HEK293 (cell line): ENCODE data around the gene SYT14.
A peak's percentile ranks its signal among the peaks of the same experiment; 100 is the strongest.

ENCODE experiments used
- CTCF ChIA-PET: fragments of 350-600 bp; formaldehyde crosslinking; extraction: SDS; loops from one replicate; lab custom pipeline; 2021; ENCODE audit warnings: antibody characterized with exemption; lab: Yijun Ruan, JAX
- POLR2A ChIA-PET: fragments of 300-600 bp; formaldehyde crosslinking; extraction: SDS; loops from one replicate; lab custom pipeline; 2020; ENCODE audit warnings: antibody characterized with exemption, inconsistent platforms; lab: Yijun Ruan, JAX
- H3K27ac ChIP-seq: fragments of 200-500 bp; sonication (Bioruptor generic); 2 replicates; pipeline ENCODE4 v1.5.1; 2014; ENCODE audit warnings: low read depth, low read length, control low read depth, inconsistent platforms; ENCODE audit errors: extremely low read depth
- H3K36me3 ChIP-seq, 2 experiments: fragments of 200-500 bp in 1 of 2; sonication (Bioruptor generic) in 1 of 2; 1 replicate in 1 of 2; 2 replicates in 1 of 2; pipeline ENCODE4 v1.5.1; 2014 to 2017; ENCODE audit warnings: inconsistent platforms in 2 of 2, low read length in 2 of 2; ENCODE audit not compliant: control insufficient read depth in 2 of 2, insufficient read depth in 1 of 2
- H3K4me1 ChIP-seq: fragments of 200-500 bp; sonication (Bioruptor generic); 2 replicates; pipeline ENCODE4 v1.5.1; 2014; ENCODE audit warnings: mild to moderate bottlenecking, low read length, inconsistent platforms; ENCODE audit not compliant: control insufficient read depth, insufficient read depth
- H3K4me3 ChIP-seq: 2 replicates; pipeline ENCODE4 v1.5.1; 2011; ENCODE audit warnings: low read depth, mild to moderate bottlenecking, control low read depth, low read length, moderate library complexity
- H3K9me3 ChIP-seq: fragments of 200-500 bp; sonication (Bioruptor generic); 2 replicates; pipeline ENCODE4 v1.5.1; 2014; ENCODE audit warnings: low read depth, low read length, inconsistent platforms; ENCODE audit not compliant: control insufficient read depth, insufficient read depth
- GFI1B ChIP-seq: fragments of 450-650 bp; formaldehyde crosslinking; IDR thresholded peaks from 2 replicates; pipeline ENCODE4 v1.5.1; 2016; ENCODE audit warnings: missing biosample characterization, missing genetic modification characterization
- KLF17 ChIP-seq: fragments of 450-650 bp; formaldehyde crosslinking; IDR thresholded peaks from 2 replicates; pipeline ENCODE4 v1.5.1; 2016; ENCODE audit warnings: missing biosample characterization, missing genetic modification characterization
- KLF8 ChIP-seq: fragments of 450-650 bp; formaldehyde crosslinking; IDR thresholded peaks from 2 replicates; pipeline ENCODE4 v1.5.1; 2016; ENCODE audit warnings: missing biosample characterization, missing genetic modification characterization
- OVOL3 ChIP-seq: fragments of 450-650 bp; formaldehyde crosslinking; IDR thresholded peaks from 2 replicates; pipeline ENCODE4 v1.5.1; 2016; ENCODE audit warnings: missing biosample characterization, missing genetic modification characterization
- SP3 ChIP-seq: fragments of 450-650 bp; formaldehyde crosslinking; IDR thresholded peaks from 2 replicates; pipeline ENCODE4 v1.5.1; 2016; ENCODE audit warnings: missing biosample characterization, missing genetic modification characterization
- TRIM28 ChIP-seq: IDR thresholded peaks from 2 replicates; pipeline ENCODE4 v1.6.1; 2011; ENCODE audit warnings: low read length, control low read depth, borderline replicate concordance
- ZBTB10 ChIP-seq: fragments of 450-650 bp; formaldehyde crosslinking; IDR thresholded peaks from 2 replicates; pipeline ENCODE4 v1.5.1; 2016; ENCODE audit warnings: missing biosample characterization, missing genetic modification characterization
- ZNF133 ChIP-seq: fragments of 450-650 bp; formaldehyde crosslinking; IDR thresholded peaks from 2 replicates; pipeline ENCODE4 v1.5.1; 2016; ENCODE audit warnings: missing biosample characterization, missing genetic modification characterization
- ZNF155 ChIP-seq: fragments of 450-650 bp; formaldehyde crosslinking; IDR thresholded peaks from 2 replicates; pipeline ENCODE4 v1.5.1; 2016; ENCODE audit warnings: missing biosample characterization, missing genetic modification characterization
- ZNF16 ChIP-seq: fragments of 450-650 bp; formaldehyde crosslinking; IDR thresholded peaks from 2 replicates; pipeline ENCODE4 v1.5.1; 2016; ENCODE audit warnings: low read depth, missing biosample characterization, missing genetic modification characterization
- ZNF311 ChIP-seq: fragments of 450-650 bp; formaldehyde crosslinking; IDR thresholded peaks from 2 replicates; pipeline ENCODE4 v1.5.1; 2017; ENCODE audit warnings: missing biosample characterization, missing genetic modification characterization, borderline replicate concordance
- ZNF394 ChIP-seq: fragments of 450-650 bp; formaldehyde crosslinking; IDR thresholded peaks from 2 replicates; pipeline ENCODE4 v1.5.1; 2016; ENCODE audit warnings: missing biosample characterization, missing genetic modification characterization, mild to moderate bottlenecking, moderate library complexity, borderline replicate concordance
- ZNF510 ChIP-seq: fragments of 450-650 bp; formaldehyde crosslinking; IDR thresholded peaks from 2 replicates; pipeline ENCODE4 v1.5.1; 2018; ENCODE audit warnings: mild to moderate bottlenecking, missing genetic modification characterization, missing biosample characterization; ENCODE audit not compliant: insufficient replicate concordance
- ZNF544 ChIP-seq: fragments of 450-650 bp; formaldehyde crosslinking; IDR thresholded peaks from 2 replicates; pipeline ENCODE4 v1.5.0; 2017; ENCODE audit warnings: missing biosample characterization, missing genetic modification characterization
- ZNF560 ChIP-seq: fragments of 450-650 bp; formaldehyde crosslinking; IDR thresholded peaks from 2 replicates; pipeline ENCODE4 v1.5.1; 2017; ENCODE audit warnings: missing biosample characterization, missing genetic modification characterization, borderline replicate concordance
- ZNF621 ChIP-seq: fragments of 450-650 bp; formaldehyde crosslinking; IDR thresholded peaks from 2 replicates; pipeline ENCODE4 v1.5.1; 2017; ENCODE audit warnings: missing biosample characterization, missing genetic modification characterization
- TF ChIP-seq, protein P1 (sequence below): fragments of 450-650 bp; formaldehyde crosslinking; IDR thresholded peaks from 2 replicates; pipeline ENCODE4 v1.5.1; 2016; ENCODE audit warnings: missing biosample characterization, missing genetic modification characterization
- TF ChIP-seq, protein P2 (sequence below): fragments of 450-650 bp; formaldehyde crosslinking; IDR thresholded peaks from 2 replicates; pipeline ENCODE4 v1.5.1; 2016; ENCODE audit warnings: missing biosample characterization, missing genetic modification characterization
- TF ChIP-seq, protein P3 (sequence below): fragments of 450-650 bp; formaldehyde crosslinking; IDR thresholded peaks from 2 replicates; pipeline ENCODE4 v1.5.1; 2016; ENCODE audit warnings: missing biosample characterization, missing genetic modification characterization

Gene SYT14

DNA sequence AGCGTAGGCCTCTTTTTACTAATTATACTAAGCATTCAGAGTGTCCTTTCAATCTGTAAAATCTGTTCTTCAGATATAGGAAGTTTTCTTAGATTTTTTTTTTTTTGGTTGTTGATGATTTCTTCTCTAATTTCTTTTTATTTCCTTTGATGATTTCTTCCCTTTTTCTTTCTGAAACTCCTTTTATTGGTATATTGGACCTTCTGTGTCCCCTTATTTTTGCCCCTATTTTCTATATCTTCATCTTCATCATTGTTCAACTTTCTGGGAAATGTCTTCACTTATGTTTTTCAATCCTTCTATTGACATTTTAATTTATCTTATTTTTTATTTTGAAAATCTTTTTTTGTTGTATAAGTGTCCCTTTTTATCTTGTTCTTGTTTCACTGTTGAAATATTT is 17.2 kb upstream of the SYT14 start:
- ChIA-PET CTCF (interaction anchor here (1.3 to 2.9 kb wide), 2 partner anchors 21 to 23 kb away, joined by 3 to 15 read pairs; no protein-coding TSS in a partner anchor), POLR2A (no interaction called here)
- H3K4me3 ChIP-seq, result no peak overlapping the region
- no peak overlapping the region for H3K27ac ChIP-seq
- no peaks in the 10 kb centered on the region for H3K36me3 ChIP-seq
- no peaks in the 10 kb centered on the region for H3K9me3 ChIP-seq
- H3K4me1 ChIP-seq, result peaks cover 4% of the 10 kb centered on the region; the same call in 1 of the 2 replicates
- TF ChIP-seq ZNF544 (tag by site-specific recombination) (no peak), KLF17 (tag by site-specific recombination) (no peak), ZNF16 (tag by site-specific recombination) (no peak), OVOL3 (tag by site-specific recombination) (no peak), ZNF133 (tag by site-specific recombination) (peak; percentile 97), KLF8 (tag by site-specific recombination) (no peak)
- TF ChIP-seq, protein P1, sequence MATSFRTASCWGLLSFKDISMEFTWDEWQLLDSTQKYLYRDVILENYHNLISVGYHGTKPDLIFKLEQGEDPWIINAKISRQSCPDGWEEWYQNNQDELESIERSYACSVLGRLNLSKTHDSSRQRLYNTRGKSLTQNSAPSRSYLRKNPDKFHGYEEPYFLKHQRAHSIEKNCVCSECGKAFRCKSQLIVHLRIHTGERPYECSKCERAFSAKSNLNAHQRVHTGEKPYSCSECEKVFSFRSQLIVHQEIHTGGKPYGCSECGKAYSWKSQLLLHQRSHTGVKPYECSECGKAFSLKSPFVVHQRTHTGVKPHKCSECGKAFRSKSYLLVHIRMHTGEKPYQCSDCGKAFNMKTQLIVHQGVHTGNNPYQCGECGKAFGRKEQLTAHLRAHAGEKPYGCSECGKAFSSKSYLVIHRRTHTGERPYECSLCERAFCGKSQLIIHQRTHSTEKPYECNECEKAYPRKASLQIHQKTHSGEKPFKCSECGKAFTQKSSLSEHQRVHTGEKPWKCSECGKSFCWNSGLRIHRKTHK (tag by site-specific recombination), result no peak
- TF ChIP-seq, protein P2, sequence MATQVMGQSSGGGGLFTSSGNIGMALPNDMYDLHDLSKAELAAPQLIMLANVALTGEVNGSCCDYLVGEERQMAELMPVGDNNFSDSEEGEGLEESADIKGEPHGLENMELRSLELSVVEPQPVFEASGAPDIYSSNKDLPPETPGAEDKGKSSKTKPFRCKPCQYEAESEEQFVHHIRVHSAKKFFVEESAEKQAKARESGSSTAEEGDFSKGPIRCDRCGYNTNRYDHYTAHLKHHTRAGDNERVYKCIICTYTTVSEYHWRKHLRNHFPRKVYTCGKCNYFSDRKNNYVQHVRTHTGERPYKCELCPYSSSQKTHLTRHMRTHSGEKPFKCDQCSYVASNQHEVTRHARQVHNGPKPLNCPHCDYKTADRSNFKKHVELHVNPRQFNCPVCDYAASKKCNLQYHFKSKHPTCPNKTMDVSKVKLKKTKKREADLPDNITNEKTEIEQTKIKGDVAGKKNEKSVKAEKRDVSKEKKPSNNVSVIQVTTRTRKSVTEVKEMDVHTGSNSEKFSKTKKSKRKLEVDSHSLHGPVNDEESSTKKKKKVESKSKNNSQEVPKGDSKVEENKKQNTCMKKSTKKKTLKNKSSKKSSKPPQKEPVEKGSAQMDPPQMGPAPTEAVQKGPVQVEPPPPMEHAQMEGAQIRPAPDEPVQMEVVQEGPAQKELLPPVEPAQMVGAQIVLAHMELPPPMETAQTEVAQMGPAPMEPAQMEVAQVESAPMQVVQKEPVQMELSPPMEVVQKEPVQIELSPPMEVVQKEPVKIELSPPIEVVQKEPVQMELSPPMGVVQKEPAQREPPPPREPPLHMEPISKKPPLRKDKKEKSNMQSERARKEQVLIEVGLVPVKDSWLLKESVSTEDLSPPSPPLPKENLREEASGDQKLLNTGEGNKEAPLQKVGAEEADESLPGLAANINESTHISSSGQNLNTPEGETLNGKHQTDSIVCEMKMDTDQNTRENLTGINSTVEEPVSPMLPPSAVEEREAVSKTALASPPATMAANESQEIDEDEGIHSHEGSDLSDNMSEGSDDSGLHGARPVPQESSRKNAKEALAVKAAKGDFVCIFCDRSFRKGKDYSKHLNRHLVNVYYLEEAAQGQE (tag by site-specific recombination), result no peak

GRCh38 chr1:209924390-209924789 is 13.6 kb upstream of the SYT14 start:
- Histone ChIP-seq H3K36me3 (no peaks in the 10 kb centered on the region), H3K4me3 (no peak overlapping the region), H3K9me3 (no peaks in the 10 kb centered on the region), H3K4me1 (peaks cover 13% of the 10 kb centered on the region; the same call in 1 of the 2 replicates), H3K27ac (no peak overlapping the region)
- TF ChIP-seq SP3 (no peak), ZNF155 (tag by site-specific recombination) (no peak), ZNF510 (tag by site-specific recombination) (no peak), ZNF621 (no peak), ZNF311 (tag by site-specific recombination) (no peak), ZNF560 (tag by site-specific recombination) (no peak), ZBTB10 (tag by site-specific recombination) (no peak), ZNF394 (tag by site-specific recombination) (no peak), GFI1B (no peak), TRIM28 (no peak)
- TF ChIP-seq, protein P3, sequence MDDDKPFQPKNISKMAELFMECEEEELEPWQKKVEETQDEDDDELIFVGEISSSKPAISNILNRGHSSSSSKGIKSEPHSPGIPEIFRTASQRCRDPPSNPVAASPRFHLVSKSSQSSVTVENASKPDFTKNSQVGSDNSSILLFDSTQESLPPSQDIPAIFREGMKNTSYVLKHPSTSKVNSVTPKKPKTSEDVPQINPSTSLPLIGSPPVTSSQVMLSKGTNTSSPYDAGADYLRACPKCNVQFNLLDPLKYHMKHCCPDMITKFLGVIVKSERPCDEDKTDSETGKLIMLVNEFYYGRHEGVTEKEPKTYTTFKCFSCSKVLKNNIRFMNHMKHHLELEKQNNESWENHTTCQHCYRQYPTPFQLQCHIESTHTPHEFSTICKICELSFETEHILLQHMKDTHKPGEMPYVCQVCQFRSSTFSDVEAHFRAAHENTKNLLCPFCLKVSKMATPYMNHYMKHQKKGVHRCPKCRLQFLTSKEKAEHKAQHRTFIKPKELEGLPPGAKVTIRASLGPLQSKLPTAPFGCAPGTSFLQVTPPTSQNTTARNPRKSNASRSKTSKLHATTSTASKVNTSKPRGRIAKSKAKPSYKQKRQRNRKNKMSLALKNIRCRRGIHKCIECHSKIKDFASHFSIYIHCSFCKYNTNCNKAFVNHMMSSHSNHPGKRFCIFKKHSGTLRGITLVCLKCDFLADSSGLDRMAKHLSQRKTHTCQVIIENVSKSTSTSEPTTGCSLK (tag by site-specific recombination), result no peak
- POLR2A ChIA-PET, result no interaction called here
- CTCF ChIA-PET, result interaction anchor here (0.6 to 0.7 kb wide), 2 partner anchors 167 to 374 kb away, joined by 3 read pairs; no protein-coding TSS in a partner anchor
